H1 (cell line): ENCODE data around the gene BASP1. TPM values are rescaled to one million over a fixed set of nuclear protein-coding genes. Genes with fewer than 3 reads are reported as not detected.

Experiments used
- CTCF ChIA-PET: fragments of 300-600 bp; sonication (Branson Sonifier 250); formaldehyde crosslinking; loops from one replicate; lab custom pipeline; 2021; ENCODE audit not compliant: partially characterized antibody; lab: Charles Lee
- POLR2A ChIA-PET: fragments of 300-600 bp; sonication (Branson Sonifier 250); formaldehyde crosslinking; loops from one replicate; lab custom pipeline; 2021; ENCODE audit warnings: inconsistent platforms; ENCODE audit not compliant: partially characterized antibody; lab: Charles Lee
- DNase-seq, 2 experiments: peaks; one replicate each; pipeline versions ENCODE4 v3.0.0 to v3.0.0-alpha.2; 2010 to 2022; ENCODE audit warnings: low spot score in 2 of 2, low read depth in 1 of 2, mixed read lengths in 1 of 2
- FAIRE-seq: peaks from 2 replicates; lab custom pipeline; 2011; peaks lifted over from hg19 to GRCh38; lab: Jason Lieb, UNC
- H2AFZ ChIP-seq: 2 replicates; pipeline ENCODE4 v1.8.1; 2012; ENCODE audit warnings: low read length, inconsistent platforms
- H2AK5ac ChIP-seq: 2 replicates; pipeline ENCODE4 v1.6.1; 2013; ENCODE audit warnings: low read depth, low read length
- H2BK120ac ChIP-seq: replicated peaks from 2 replicates; pipeline ENCODE3; 2013; ENCODE audit warnings: low read depth, low read length, inconsistent platforms
- H2BK12ac ChIP-seq: 2 replicates; pipeline ENCODE4 v1.6.1; 2013; ENCODE audit warnings: low read depth, low read length
- H2BK15ac ChIP-seq: 2 replicates; pipeline ENCODE4 v1.6.1; 2013; ENCODE audit warnings: low read length
- H2BK20ac ChIP-seq: 2 replicates; pipeline ENCODE4 v1.6.1; 2013; ENCODE audit warnings: low read length
- H2BK5ac ChIP-seq: 2 replicates; pipeline ENCODE4 v1.6.1; 2013; ENCODE audit warnings: low read depth, low read length
- H3K14ac ChIP-seq: 2 replicates; pipeline ENCODE4 v1.6.1; 2013; ENCODE audit warnings: inconsistent platforms; ENCODE audit not compliant: insufficient read length
- H3K18ac ChIP-seq: 2 replicates; pipeline ENCODE4 v1.6.1; 2013; ENCODE audit warnings: low read length; ENCODE audit errors: extremely low read depth
- H3K23ac ChIP-seq: 2 replicates; pipeline ENCODE4 v1.6.1; 2013; ENCODE audit warnings: inconsistent platforms; ENCODE audit not compliant: insufficient read length
- H3K23me2 ChIP-seq: 2 replicates; pipeline ENCODE4 v1.6.1; 2013; ENCODE audit warnings: low read depth, low read length
- H3K27ac ChIP-seq: 2 replicates; pipeline ENCODE4 v1.6.1; 2011; ENCODE audit warnings: low read depth, low read length, inconsistent platforms
- H3K27me3 ChIP-seq, 4 experiments: replicated peaks in 1 of 4; 1 replicate in 1 of 4; 2 replicates in 3 of 4; pipeline versions ENCODE4 v1.6.1 to v1.8.1; 2011 to 2013; ENCODE audit warnings: low read length in 3 of 4, mild to moderate bottlenecking in 3 of 4, inconsistent platforms in 2 of 4, mixed read lengths in 2 of 4, moderate library complexity in 1 of 4; ENCODE audit not compliant: control insufficient read depth in 3 of 4, insufficient read depth in 3 of 4; ENCODE audit errors: extremely low read depth in 1 of 4
- H3K36me3 ChIP-seq, 4 experiments: 2 replicates each; pipeline versions ENCODE4 v1.6.1 to v1.8.1; 2011 to 2013; ENCODE audit warnings: mild to moderate bottlenecking in 4 of 4, low read length in 3 of 4, moderate library complexity in 2 of 4, control low read depth in 1 of 4, inconsistent platforms in 1 of 4; ENCODE audit not compliant: insufficient read depth in 4 of 4, control insufficient read depth in 2 of 4
- H3K4ac ChIP-seq: replicated peaks from 2 replicates; pipeline ENCODE3; 2013; ENCODE audit warnings: low read length, low read depth, mixed read lengths, inconsistent platforms; ENCODE audit not compliant: insufficient read length
- H3K4me1 ChIP-seq, 4 experiments: replicated peaks in 1 of 4; 1 replicate in 1 of 4; 2 replicates in 3 of 4; pipeline versions ENCODE4 v1.6.1 to v1.8.1; 2011 to 2013; ENCODE audit warnings: low read length in 3 of 4, inconsistent platforms in 2 of 4, mixed read lengths in 1 of 4; ENCODE audit not compliant: insufficient read depth in 4 of 4, control insufficient read depth in 3 of 4
- H3K4me2 ChIP-seq, 2 experiments: 2 replicates each; pipeline versions ENCODE4 v1.6.1 to v1.8.1; 2011 to 2013; ENCODE audit warnings: low read depth in 2 of 2, low read length in 2 of 2, control low read depth in 1 of 2, inconsistent platforms in 1 of 2, mild to moderate bottlenecking in 1 of 2; ENCODE audit not compliant: insufficient read depth in 1 of 2
- H3K4me3 ChIP-seq, 4 experiments: fragments of 200-600, 300-600 bp in 1 of 4; sonication (generic), shearing (Covaris generic), sonication (Bioruptor Twin) in 1 of 4; 2 replicates each; pipeline versions ENCODE4 v1.5.1 to v1.8.1; 2011 to 2016; ENCODE audit warnings: low read length in 4 of 4, low read depth in 3 of 4, control low read depth in 2 of 4, inconsistent platforms in 2 of 4, mild to moderate bottlenecking in 2 of 4, mixed read lengths in 1 of 4, moderate library complexity in 1 of 4; ENCODE audit not compliant: insufficient read depth in 2 of 4; ENCODE audit errors: extremely low read depth in 1 of 4
- H3K56ac ChIP-seq: replicated peaks from 2 replicates; pipeline ENCODE3; 2013; ENCODE audit warnings: low read depth, mild to moderate bottlenecking, mixed read lengths, low read length, inconsistent platforms; ENCODE audit not compliant: insufficient read length
- H3K79me1 ChIP-seq: 2 replicates; pipeline ENCODE4 v1.6.1; 2013; ENCODE audit warnings: low read depth, low read length, control low read depth
- H3K79me2 ChIP-seq, 2 experiments: 2 replicates each; pipeline versions ENCODE4 v1.6.1 to v1.8.1; 2012 to 2013; ENCODE audit warnings: low read length in 2 of 2, mild to moderate bottlenecking in 2 of 2, inconsistent platforms in 1 of 2; ENCODE audit not compliant: insufficient read depth in 2 of 2, control insufficient read depth in 1 of 2
- H3K9ac ChIP-seq, 4 experiments: replicated peaks in 1 of 4; 1 replicate in 1 of 4; 2 replicates in 3 of 4; pipeline versions ENCODE4 v1.6.1 to v1.8.1; 2011 to 2013; ENCODE audit warnings: low read depth in 3 of 4, low read length in 3 of 4, control low read depth in 2 of 4, mild to moderate bottlenecking in 2 of 4, moderate library complexity in 2 of 4, inconsistent platforms in 1 of 4; ENCODE audit errors: extremely low read depth in 1 of 4
- H3K9me3 ChIP-seq, 2 experiments: 2 replicates each; pipeline versions ENCODE4 v1.6.1 to v1.8.1; 2012 to 2013; ENCODE audit warnings: mild to moderate bottlenecking in 2 of 2, moderate library complexity in 2 of 2, control low read depth in 1 of 2, inconsistent platforms in 1 of 2, low read depth in 1 of 2, low read length in 1 of 2, mixed read lengths in 1 of 2; ENCODE audit not compliant: insufficient read depth in 2 of 2
- H4K20me1 ChIP-seq, 2 experiments: replicated peaks in 1 of 2; 2 replicates each; pipeline versions ENCODE3 to v1.8.1; 2011 to 2013; ENCODE audit warnings: inconsistent platforms in 2 of 2, low read length in 2 of 2, mild to moderate bottlenecking in 1 of 2; ENCODE audit not compliant: insufficient read depth in 2 of 2, control insufficient read depth in 1 of 2
- H4K5ac ChIP-seq: 2 replicates; pipeline ENCODE4 v1.6.1; 2013; ENCODE audit warnings: low read length, low read depth, mixed read lengths, inconsistent platforms; ENCODE audit not compliant: insufficient read length
- H4K8ac ChIP-seq: 2 replicates; pipeline ENCODE4 v1.8.0; 2013; ENCODE audit warnings: mild to moderate bottlenecking, moderate library complexity, low read length, inconsistent platforms; ENCODE audit not compliant: insufficient read depth; ENCODE audit errors: extremely low read depth
- H4K91ac ChIP-seq: replicated peaks from 2 replicates; pipeline ENCODE3; 2013; ENCODE audit warnings: low read length, mixed read lengths, inconsistent platforms; ENCODE audit not compliant: insufficient read length
- CTBP2 ChIP-seq: IDR thresholded peaks from 2 replicates; pipeline ENCODE4 v1.7.0; 2011; ENCODE audit warnings: borderline replicate concordance, mild to moderate bottlenecking, moderate library complexity, mixed read lengths, low read length; ENCODE audit not compliant: insufficient read depth, insufficient read length
- EP300 ChIP-seq, 2 experiments: IDR thresholded peaks; 1 replicate in 1 of 2; 2 replicates in 1 of 2; pipeline ENCODE4 v1.6.1; 2011 to 2012; ENCODE audit warnings: low read depth in 2 of 2, low read length in 2 of 2, mild to moderate bottlenecking in 2 of 2, borderline replicate concordance in 1 of 2, inconsistent platforms in 1 of 2, moderate library complexity in 1 of 2
- KDM5A ChIP-seq: fragments of 200-600 bp; IDR thresholded peaks from 2 replicates; pipeline ENCODE4 v1.7.1; 2012; ENCODE audit warnings: mild to moderate bottlenecking, low read length, inconsistent platforms, mixed read lengths
- WGBS, 2 experiments: shearing (Covaris generic) in 1 of 2; methylation state at CpG; one replicate each; pipeline versions ENCODE4 v1.1.6 to v1.1.7; 2013 to 2015; ENCODE audit warnings: low lambda C conversion rate in 2 of 2, mixed read lengths in 2 of 2, inconsistent platforms in 1 of 2, low coverage in 1 of 2, missing lambda C conversion rate in 1 of 2; ENCODE audit not compliant: insufficient replicate concordance in 2 of 2, insufficient coverage in 1 of 2, insufficient read length in 1 of 2; ENCODE audit errors: extremely low coverage in 1 of 2, missing lambda C conversion rate in 1 of 2; 5-methylcytosine and 5-hydroxymethylcytosine counted together
- polyA plus RNA-seq, 7 experiments: library from polyadenylated mRNA; depleted of rRNA in 3 of 7; stranded (reverse) in 5 of 7; unstranded in 2 of 7; fragments of >200 nt in 5 of 7; fragments of 200-250 nt in 2 of 7; gene quantifications; 1 replicate in 5 of 7; 2 replicates in 1 of 7; 4 replicates in 1 of 7; pipeline versions ENCODE4 v1.2.1 to v1.2.3, GENCODE V29; 2011 to 2013; ENCODE audit warnings: missing spikeins in 2 of 7, mixed read lengths in 2 of 7
- total RNA-seq: library from RNA; stranded (reverse); fragmentation: NEBNext Ultra II Directional; extraction: Animal tissue kit (Norgen Biotek cat#: 25700); gene quantifications from 2 replicates; pipeline ENCODE4 v1.2.1, GENCODE V29; 2021

The BASP1 gene
- total and polyA plus RNA-seq, 2 of the 8 experiments (the other 6 are each of a cell fraction or from before 2014, with no cell fraction given) = 95.2 to 104 TPM

DNA sequence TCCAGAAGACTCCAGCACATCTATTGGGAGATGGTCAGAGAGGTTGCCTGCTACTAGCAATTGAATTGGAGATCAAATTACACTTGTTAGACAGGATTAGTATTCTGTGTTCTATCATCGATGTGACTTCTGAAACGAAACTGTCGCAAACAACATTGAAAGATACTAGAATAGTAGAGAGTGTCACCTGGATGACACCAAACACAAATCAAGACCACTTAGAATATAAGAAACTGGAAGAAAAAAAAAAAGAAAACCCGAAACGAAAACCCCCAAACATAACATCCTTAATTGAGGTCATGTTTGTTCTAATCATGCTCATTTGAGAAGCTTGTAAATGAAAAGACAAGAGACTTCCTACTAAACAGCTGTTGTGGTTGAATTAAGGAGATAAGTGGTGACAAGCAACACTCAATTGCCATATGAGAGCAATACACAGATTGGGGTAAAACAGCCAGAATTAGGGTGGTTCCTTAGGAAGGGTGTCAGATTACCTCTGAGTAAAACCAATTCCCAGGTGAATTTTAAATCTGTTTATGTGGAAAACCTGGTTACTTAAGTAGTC lies 97.6 kb downstream of the BASP1 start:
- Histone ChIP-seq H3K56ac (no peak overlapping the region), H2AK5ac (no peak overlapping the region), H3K79me2 (no peaks in the 10 kb centered on the region), H2BK12ac (no peak overlapping the region), H2BK120ac (no peak overlapping the region), H4K8ac (no peak overlapping the region), H3K4ac (no peak overlapping the region), H3K4me2 (no peak overlapping the region), H3K36me3 (no peaks in the 10 kb centered on the region), H2BK5ac (no peak overlapping the region), H2BK20ac (no peak overlapping the region), H3K9me3 (no peaks in the 10 kb centered on the region), H2BK15ac (no peak overlapping the region), H2AFZ (no peak overlapping the region), H3K27me3 (no peaks in the 10 kb centered on the region), H3K23me2 (no peaks in the 10 kb centered on the region), H3K4me3 (no peak overlapping the region), H3K23ac (no peak overlapping the region), H4K91ac (no peak overlapping the region), H3K14ac (no peak overlapping the region), H3K27ac (no peak overlapping the region), H4K20me1 (no peaks in the 10 kb centered on the region), H3K18ac (no peak overlapping the region), H3K79me1 (no peaks in the 10 kb centered on the region), H3K4me1 (no peaks in the 10 kb centered on the region; a peak in 1 of 7 replicates), H4K5ac (no peak overlapping the region), H3K9ac (no peak overlapping the region)
- DNase-seq (no peak), FAIRE-seq (no peak)
- TF ChIP-seq CTBP2 (no peak), KDM5A (no peak), EP300 (IDR thresholded peaks at IDR 0.05; ENCODE audit: borderline replicate concordance in 1 of 2, low read depth in 2 of 2, low read length in 2 of 2) (no peak)
- 87% methylated on average over 5 of the region's 5 CpGs; no CpG with 5 or more reads in 1 of the 2 experiments for WGBS, 2 experiments
- POLR2A ChIA-PET = no interaction called here
- CTCF ChIA-PET = interaction anchor here (0.6 to 1.0 kb wide), 3 partner anchors 59 to 142 kb away, joined by 3 to 5 read pairs (median 4); no protein-coding TSS in a partner anchor
